Naive thymus-derived CD4-positive, alpha-beta T cell (primary cell): ENCODE results near the gene LRFN2. TPM values are rescaled to one million over a fixed set of nuclear protein-coding genes. Genes with fewer than 3 reads are reported as not detected.

Experiments
- ATAC-seq: fragments of 150-1000 bp; cut with Tn5 transposase; 2 replicates; pipeline ENCODE4 v1.10.0; 2021; ENCODE audit warnings: mild to moderate bottlenecking, moderate library complexity
- CTCF ChIA-PET: fragments of 350-600 bp; sonication (Branson Sonifier 250); formaldehyde crosslinking; loops from one replicate; lab custom pipeline; 2021; ENCODE audit warnings: antibody characterized with exemption; lab: Charles Lee
- POLR2A ChIA-PET: fragments of 350-600 bp; sonication (Branson Sonifier 250); formaldehyde crosslinking; loops from one replicate; lab custom pipeline; 2021; ENCODE audit warnings: antibody characterized with exemption, inconsistent platforms; lab: Charles Lee
- DNase-seq, 9 donors: peaks; one replicate each; pipeline versions ENCODE4 v3.0.0 to v3.0.0-alpha.2; 2020 to 2022; ENCODE audit warnings: mixed read lengths in 1 of 9
- H3K27ac ChIP-seq: one replicate; pipeline ENCODE4 v1.7.0; 2013; ENCODE audit warnings: mild to moderate bottlenecking, low read depth, low read length, moderate library complexity
- H3K27me3 ChIP-seq, 2 donors: one replicate each; pipeline ENCODE4 v1.7.0; 2013; ENCODE audit warnings: low read length in 2 of 2, mild to moderate bottlenecking in 2 of 2, moderate library complexity in 2 of 2; ENCODE audit not compliant: control insufficient read depth in 2 of 2, insufficient read depth in 2 of 2
- H3K36me3 ChIP-seq, 3 experiments: 1 replicate in 2 of 3; 2 replicates in 1 of 3; pipeline ENCODE4 v1.7.0; 2013; ENCODE audit warnings: low read length in 3 of 3, mild to moderate bottlenecking in 3 of 3, moderate library complexity in 1 of 3; ENCODE audit not compliant: insufficient read depth in 3 of 3, control insufficient read depth in 2 of 3
- H3K4me1 ChIP-seq, 2 donors: one replicate each; pipeline ENCODE4 v1.7.0; 2013; ENCODE audit warnings: low read length in 2 of 2, mild to moderate bottlenecking in 2 of 2, moderate library complexity in 1 of 2; ENCODE audit not compliant: control insufficient read depth in 2 of 2, insufficient read depth in 2 of 2
- H3K4me3 ChIP-seq: 2 replicates; pipeline ENCODE4 v1.7.0; 2013; ENCODE audit warnings: mild to moderate bottlenecking, low read length
- H3K9me3 ChIP-seq, 3 experiments: 1 replicate in 2 of 3; 2 replicates in 1 of 3; pipeline ENCODE4 v1.7.0; 2013; ENCODE audit warnings: low read length in 3 of 3; ENCODE audit not compliant: control insufficient read depth in 2 of 3
- H3K27ac Mint-ChIP-seq, 9 donors: one replicate each; pipeline ENCODE4 v1.8.0; 2020 to 2022; ENCODE audit warnings: mixed read lengths in 9 of 9, mild to moderate bottlenecking in 8 of 9, moderate library complexity in 5 of 9, inconsistent platforms in 2 of 9
- H3K27me3 Mint-ChIP-seq, 5 donors: one replicate each; pipeline ENCODE4 v1.8.0; 2021 to 2022; ENCODE audit warnings: mixed read lengths in 5 of 5, mild to moderate bottlenecking in 1 of 5
- H3K36me3 Mint-ChIP-seq, 5 donors: one replicate each; pipeline ENCODE4 v1.8.0; 2020 to 2022; ENCODE audit warnings: mixed read lengths in 5 of 5, mild to moderate bottlenecking in 3 of 5, inconsistent platforms in 1 of 5
- H3K4me1 Mint-ChIP-seq, 7 donors: one replicate each; pipeline ENCODE4 v1.8.0; 2020 to 2022; ENCODE audit warnings: mixed read lengths in 7 of 7, mild to moderate bottlenecking in 3 of 7, inconsistent platforms in 1 of 7
- H3K4me3 Mint-ChIP-seq, 10 donors: one replicate each; pipeline ENCODE4 v1.8.0; 2020 to 2022; ENCODE audit warnings: mild to moderate bottlenecking in 10 of 10, mixed read lengths in 10 of 10, moderate library complexity in 6 of 10, inconsistent platforms in 2 of 10
- H3K9me3 Mint-ChIP-seq, 11 donors: one replicate each; pipeline ENCODE4 v1.8.0; 2020 to 2022; ENCODE audit warnings: mixed read lengths in 11 of 11, mild to moderate bottlenecking in 4 of 11, inconsistent platforms in 1 of 11, moderate library complexity in 1 of 11
- intact Hi-C, 2 donors: fragments of 100-400 bp; cut with micrococcal nuclease; formaldehyde crosslinking; loops; one replicate each; pipeline ENCODE4 v1.15.1; 2023
- polyA plus RNA-seq, 2 donors: library from polyadenylated mRNA; unstranded; fragments of 300-500 nt; fragmentation: Illumina TruSeq; gene quantifications; one replicate each; pipeline ENCODE4 v1.2.3, GENCODE V29; 2021
- total RNA-seq, 6 experiments: library from RNA in 5 of 6; stranded (reverse) in 5 of 6; gene quantifications; 1 replicate in 5 of 6; 2 replicates in 1 of 6; pipeline ENCODE4 v1.2.3 and lab custom pipeline; 2021 to 2026

Gene LRFN2
- total and polyA plus RNA-seq, 7 experiments from 2014 or later = 0.13 to 4.6 (median 0.43) TPM; not detected in 2

GRCh38 chr6:40520678-40521077 is 66.5 kb downstream of the LRFN2 start:
- Mint-ChIP-seq H3K4me3 (no peak overlapping the region), H3K4me1 (peaks cover 0 to 12% (median 5%) of the 10 kb centered on the region in 7 donors), H3K27ac (peak overlapping the region in 1 of 9 donors; percentile 24), H3K9me3 (peaks cover 0 to 5% (median 0%) of the 10 kb centered on the region in 11 donors), H3K36me3 (no peaks in the 10 kb centered on the region), H3K27me3 (peaks cover 0 to 34% (median 17%) of the 10 kb centered on the region in 5 donors)
- CTCF ChIA-PET = no interaction called here
- H3K4me1 ChIP-seq = peaks cover 0 to 3% of the 10 kb centered on the region in 2 donors
- ATAC-seq (no peak), DNase-seq (no peak)
- no peaks in the 10 kb centered on the region for H3K36me3 ChIP-seq
- no peaks in the 10 kb centered on the region for H3K9me3 ChIP-seq
- H3K4me3 ChIP-seq = no peak overlapping the region
- H3K27ac ChIP-seq = no peak overlapping the region
- intact Hi-C loops = no loop called here
- H3K27me3 ChIP-seq = no peaks in the 10 kb centered on the region
- POLR2A ChIA-PET = no interaction called here

GRCh38 chr6:40520084-40520483 is 67.1 kb downstream of the LRFN2 start:
- H3K36me3 Mint-ChIP-seq = no peaks in the 10 kb centered on the region
- H3K4me3 Mint-ChIP-seq = peak overlapping the region in 2 of 10 donors; percentile 5 to 8
- H3K9me3 ChIP-seq = no peaks in the 10 kb centered on the region
- H3K4me1 ChIP-seq = peaks cover 0 to 3% of the 10 kb centered on the region in 2 donors
- peaks cover 0 to 34% (median 17%) of the 10 kb centered on the region in 5 donors for H3K27me3 Mint-ChIP-seq
- H3K9me3 Mint-ChIP-seq = peaks cover 0 to 5% (median 0%) of the 10 kb centered on the region in 11 donors
- no peak overlapping the region for H3K27ac Mint-ChIP-seq
- intact Hi-C loops = no loop called here
- peaks cover 0 to 12% (median 5%) of the 10 kb centered on the region in 7 donors for H3K4me1 Mint-ChIP-seq
- H3K4me3 ChIP-seq = no peak overlapping the region
- DNase-seq = no peak
- no peaks in the 10 kb centered on the region for H3K36me3 ChIP-seq
- ChIA-PET CTCF (no interaction called here), POLR2A (no interaction called here)
- H3K27ac ChIP-seq = no peak overlapping the region
- H3K27me3 ChIP-seq = no peaks in the 10 kb centered on the region
- ATAC-seq = no peak

GRCh38 chr6:40517654-40518053 is 69.5 kb downstream of the LRFN2 start:
- Histone ChIP-seq H3K27ac (no peak overlapping the region), H3K36me3 (no peaks in the 10 kb centered on the region), H3K4me3 (no peak overlapping the region), H3K9me3 (no peaks in the 10 kb centered on the region), H3K4me1 (peaks cover 0 to 3% of the 10 kb centered on the region in 2 donors), H3K27me3 (no peaks in the 10 kb centered on the region)
- intact Hi-C loops = no loop called here
- no peak overlapping the region for H3K4me3 Mint-ChIP-seq
- peak overlapping the region in 1 of 9 donors; percentile 36 for H3K27ac Mint-ChIP-seq
- DNase-seq (no peak), ATAC-seq (no peak)
- ChIA-PET CTCF (interaction anchor here (0.6 kb wide), 1 partner anchor 571 kb away, joined by 3 read pairs; no protein-coding TSS in a partner anchor), POLR2A (no interaction called here)
- H3K4me1 Mint-ChIP-seq = peaks cover 0 to 12% (median 5%) of the 10 kb centered on the region in 7 donors
- peaks cover 0 to 5% (median 0%) of the 10 kb centered on the region in 11 donors for H3K9me3 Mint-ChIP-seq
- H3K36me3 Mint-ChIP-seq = no peaks in the 10 kb centered on the region
- peaks cover 0 to 34% (median 17%) of the 10 kb centered on the region in 5 donors for H3K27me3 Mint-ChIP-seq

- H3K4me3 ChIP-seq = no peak overlapping the region
- H3K36me3 Mint-ChIP-seq = no peaks in the 10 kb centered on the region
- ATAC-seq (no peak), DNase-seq (no peak)
- ChIA-PET POLR2A (no interaction called here), CTCF (no interaction called here)
- no peaks in the 10 kb centered on the region for H3K36me3 ChIP-seq
- H3K27ac ChIP-seq = no peak overlapping the region
- H3K27me3 ChIP-seq = no peaks in the 10 kb centered on the region
- H3K4me3 Mint-ChIP-seq = no peak overlapping the region
- H3K27ac Mint-ChIP-seq = no peak overlapping the region
- intact Hi-C loops = no loop called here
- H3K9me3 Mint-ChIP-seq = peaks cover 0 to 5% (median 0%) of the 10 kb centered on the region in 11 donors
- peaks cover 0 to 16% (median 5%) of the 10 kb centered on the region in 7 donors for H3K4me1 Mint-ChIP-seq
- H3K9me3 ChIP-seq = no peaks in the 10 kb centered on the region
- peaks cover 0 to 34% (median 17%) of the 10 kb centered on the region in 5 donors for H3K27me3 Mint-ChIP-seq
- H3K4me1 ChIP-seq = peaks cover 0 to 3% of the 10 kb centered on the region in 2 donors
These were observed 70.7 kb downstream of the LRFN2 start for GRCh38 chr6:40516429-40516828.

GRCh38 chr6:40512340-40512739 is 74.8 kb downstream of the LRFN2 start:
- Histone ChIP-seq H3K27ac (no peak overlapping the region), H3K36me3 (no peaks in the 10 kb centered on the region), H3K27me3 (no peaks in the 10 kb centered on the region), H3K4me3 (no peak overlapping the region), H3K4me1 (no peaks in the 10 kb centered on the region), H3K9me3 (no peaks in the 10 kb centered on the region)
- peaks cover 0 to 3% (median 0%) of the 10 kb centered on the region in 11 donors for H3K9me3 Mint-ChIP-seq
- DNase-seq = no peak
- H3K4me1 Mint-ChIP-seq = peaks cover 0 to 32% (median 0%) of the 10 kb centered on the region in 7 donors
- no peak for ATAC-seq
- no peak overlapping the region for H3K4me3 Mint-ChIP-seq
- intact Hi-C loops = no loop called here
- POLR2A ChIA-PET = no interaction called here
- H3K36me3 Mint-ChIP-seq = no peaks in the 10 kb centered on the region
- CTCF ChIA-PET = interaction anchor here (0.7 kb wide), 1 partner anchor 189 kb away, joined by 3 read pairs; no protein-coding TSS in a partner anchor
- peak overlapping the region in 1 of 9 donors; percentile 43 for H3K27ac Mint-ChIP-seq
- H3K27me3 Mint-ChIP-seq = peaks cover 0 to 12% (median 6%) of the 10 kb centered on the region in 5 donors

GRCh38 chr6:40511884-40512283 is 75.3 kb downstream of the LRFN2 start:
- H3K27me3 ChIP-seq = no peaks in the 10 kb centered on the region
- H3K36me3 ChIP-seq = no peaks in the 10 kb centered on the region
- peaks cover 0 to 11% (median 4%) of the 10 kb centered on the region in 5 donors for H3K27me3 Mint-ChIP-seq
- H3K4me1 ChIP-seq = no peaks in the 10 kb centered on the region
- CTCF ChIA-PET = no interaction called here
- H3K36me3 Mint-ChIP-seq = no peaks in the 10 kb centered on the region
- DNase-seq = no peak
- no peaks in the 10 kb centered on the region for H3K9me3 ChIP-seq
- H3K27ac ChIP-seq = no peak overlapping the region
- H3K4me3 Mint-ChIP-seq = no peak overlapping the region
- peak overlapping the region in 2 of 9 donors; percentile 43 to 59 for H3K27ac Mint-ChIP-seq
- peaks cover 0 to 3% (median 0%) of the 10 kb centered on the region in 11 donors for H3K9me3 Mint-ChIP-seq
- POLR2A ChIA-PET = no interaction called here
- no peak overlapping the region for H3K4me3 ChIP-seq
- intact Hi-C loops = no loop called here
- H3K4me1 Mint-ChIP-seq = peaks cover 0 to 32% (median 0%) of the 10 kb centered on the region in 7 donors
- ATAC-seq = no peak

DNA sequence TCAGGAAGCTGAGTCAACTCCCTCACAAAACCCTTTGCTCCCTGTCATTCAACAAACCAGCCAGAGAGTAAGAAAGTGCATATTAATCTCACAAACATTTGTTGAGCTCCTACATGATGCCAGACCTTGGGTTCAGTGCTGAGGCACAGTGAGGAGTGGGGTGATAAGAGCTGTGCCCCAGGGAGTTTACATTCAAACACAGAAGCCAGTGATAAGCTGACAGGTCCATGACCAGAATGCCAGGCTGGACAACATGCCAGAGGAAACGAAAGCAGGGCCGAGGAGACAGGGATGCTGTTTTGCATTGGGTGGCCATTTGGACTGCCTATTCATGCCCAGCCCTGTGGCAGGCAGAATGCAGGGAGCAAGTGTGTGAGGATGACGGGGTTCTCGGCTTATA is 76.7 kb downstream of the LRFN2 start:
- Histone ChIP-seq H3K36me3 (no peaks in the 10 kb centered on the region), H3K27ac (no peak overlapping the region), H3K27me3 (no peaks in the 10 kb centered on the region), H3K4me3 (no peak overlapping the region), H3K9me3 (no peaks in the 10 kb centered on the region), H3K4me1 (no peaks in the 10 kb centered on the region)
- H3K27me3 Mint-ChIP-seq = no peaks in the 10 kb centered on the region
- DNase-seq (no peak), ATAC-seq (no peak)
- H3K9me3 Mint-ChIP-seq = peaks cover 0 to 3% (median 0%) of the 10 kb centered on the region in 11 donors
- H3K27ac Mint-ChIP-seq = no peak overlapping the region
- H3K4me3 Mint-ChIP-seq = no peak overlapping the region
- ChIA-PET POLR2A (no interaction called here), CTCF (no interaction called here)
- peaks cover 0 to 32% (median 0%) of the 10 kb centered on the region in 7 donors for H3K4me1 Mint-ChIP-seq
- intact Hi-C loops = no loop called here
- no peaks in the 10 kb centered on the region for H3K36me3 Mint-ChIP-seq
